ENCODE results near the gene KRTAP5-6. TPM values are rescaled to one million over a fixed set of nuclear protein-coding genes. Genes with fewer than 3 reads are reported as not detected.

KRTAP5-6 gene
- total RNA-seq, 6 experiments from 2014 or later = not detected

DNA sequence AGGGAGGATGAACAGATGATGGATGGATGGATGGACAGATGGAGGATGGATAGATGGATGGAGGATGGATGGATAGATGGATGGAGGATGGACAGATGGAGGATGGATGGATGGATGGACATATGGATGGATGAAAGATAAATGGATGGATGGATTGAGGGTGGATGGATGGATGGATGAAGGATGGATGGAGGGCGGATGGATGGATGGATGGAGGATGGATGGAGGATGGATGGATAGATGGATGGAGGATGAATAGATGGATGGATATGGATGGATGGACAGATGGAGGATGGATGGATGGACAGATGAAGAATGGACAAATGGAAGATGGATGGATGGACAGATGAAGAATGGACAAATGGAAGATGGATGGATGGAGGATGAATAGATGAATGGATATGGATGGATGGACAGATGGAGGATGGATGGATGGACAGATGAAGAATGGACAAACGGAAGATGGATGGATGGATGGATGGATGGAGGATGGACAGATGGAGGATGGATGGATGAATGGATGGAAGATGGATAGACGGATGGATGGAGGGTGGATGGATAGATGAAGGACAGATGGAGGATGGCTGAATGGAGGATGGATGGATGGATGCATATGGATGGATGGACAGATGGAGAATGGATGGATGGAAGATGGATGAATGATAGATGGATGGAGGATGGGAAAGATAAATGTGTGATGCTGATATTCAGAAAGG is 46.0 kb downstream of the KRTAP5-6 start:
- Mint-ChIP-seq H3K27me3 (ENCODE audit: insufficient read depth) (peaks cover 24% of the 10 kb centered on the region), H3K4me1 (ENCODE audit: low read depth) (no peaks in the 10 kb centered on the region), H3K27ac (no peak overlapping the region), H3K36me3 (ENCODE audit: low read depth) (peaks cover 7% of the 10 kb centered on the region), H3K9me3 (peaks cover 11% of the 10 kb centered on the region), H3K4me3 (no peak overlapping the region)
- TF ChIP-seq, protein P1, sequence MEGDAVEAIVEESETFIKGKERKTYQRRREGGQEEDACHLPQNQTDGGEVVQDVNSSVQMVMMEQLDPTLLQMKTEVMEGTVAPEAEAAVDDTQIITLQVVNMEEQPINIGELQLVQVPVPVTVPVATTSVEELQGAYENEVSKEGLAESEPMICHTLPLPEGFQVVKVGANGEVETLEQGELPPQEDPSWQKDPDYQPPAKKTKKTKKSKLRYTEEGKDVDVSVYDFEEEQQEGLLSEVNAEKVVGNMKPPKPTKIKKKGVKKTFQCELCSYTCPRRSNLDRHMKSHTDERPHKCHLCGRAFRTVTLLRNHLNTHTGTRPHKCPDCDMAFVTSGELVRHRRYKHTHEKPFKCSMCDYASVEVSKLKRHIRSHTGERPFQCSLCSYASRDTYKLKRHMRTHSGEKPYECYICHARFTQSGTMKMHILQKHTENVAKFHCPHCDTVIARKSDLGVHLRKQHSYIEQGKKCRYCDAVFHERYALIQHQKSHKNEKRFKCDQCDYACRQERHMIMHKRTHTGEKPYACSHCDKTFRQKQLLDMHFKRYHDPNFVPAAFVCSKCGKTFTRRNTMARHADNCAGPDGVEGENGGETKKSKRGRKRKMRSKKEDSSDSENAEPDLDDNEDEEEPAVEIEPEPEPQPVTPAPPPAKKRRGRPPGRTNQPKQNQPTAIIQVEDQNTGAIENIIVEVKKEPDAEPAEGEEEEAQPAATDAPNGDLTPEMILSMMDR (IDR thresholded peaks at IDR 0.05) = no peak
- no peak for DNase-seq

DNA sequence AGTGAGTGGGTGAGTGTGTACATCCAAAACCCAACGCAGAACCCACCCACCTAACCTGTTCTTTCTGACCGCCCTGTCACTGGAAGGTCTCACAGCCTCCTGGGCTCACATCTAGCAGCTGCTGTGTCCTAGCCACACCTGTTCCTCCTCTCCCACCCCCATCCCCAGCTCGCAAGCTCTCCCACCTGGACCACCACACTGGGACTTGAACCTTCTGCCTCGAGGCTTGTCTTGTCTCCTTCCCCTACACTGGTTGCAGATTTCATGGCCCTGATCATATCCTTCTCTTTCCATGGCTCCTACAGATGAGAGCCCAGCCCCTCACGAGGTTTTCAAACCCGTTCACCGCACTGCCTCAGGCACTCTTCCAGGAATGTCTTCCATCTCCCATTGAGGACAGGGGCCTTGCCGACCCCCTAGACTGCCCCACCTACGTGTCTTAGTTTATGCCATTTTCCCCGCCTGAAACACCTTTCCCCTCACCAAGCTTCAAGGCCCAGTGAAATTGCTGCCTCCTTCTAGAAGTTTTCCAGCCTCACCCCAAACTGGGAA is 46.7 kb downstream of the KRTAP5-6 start:
- H3K4me1 Mint-ChIP-seq (ENCODE audit: low read depth) = no peaks in the 10 kb centered on the region
- DNase-seq = no peak
- H3K27me3 Mint-ChIP-seq (ENCODE audit: insufficient read depth) = peaks cover 21% of the 10 kb centered on the region
- H3K4me3 Mint-ChIP-seq = no peak overlapping the region
- peaks cover 5% of the 10 kb centered on the region for H3K9me3 Mint-ChIP-seq
- H3K36me3 Mint-ChIP-seq (ENCODE audit: low read depth) = peaks cover 6% of the 10 kb centered on the region
- H3K27ac Mint-ChIP-seq = no peak overlapping the region
- TF ChIP-seq, protein P1 (IDR thresholded peaks at IDR 0.05) = no peak

DNA sequence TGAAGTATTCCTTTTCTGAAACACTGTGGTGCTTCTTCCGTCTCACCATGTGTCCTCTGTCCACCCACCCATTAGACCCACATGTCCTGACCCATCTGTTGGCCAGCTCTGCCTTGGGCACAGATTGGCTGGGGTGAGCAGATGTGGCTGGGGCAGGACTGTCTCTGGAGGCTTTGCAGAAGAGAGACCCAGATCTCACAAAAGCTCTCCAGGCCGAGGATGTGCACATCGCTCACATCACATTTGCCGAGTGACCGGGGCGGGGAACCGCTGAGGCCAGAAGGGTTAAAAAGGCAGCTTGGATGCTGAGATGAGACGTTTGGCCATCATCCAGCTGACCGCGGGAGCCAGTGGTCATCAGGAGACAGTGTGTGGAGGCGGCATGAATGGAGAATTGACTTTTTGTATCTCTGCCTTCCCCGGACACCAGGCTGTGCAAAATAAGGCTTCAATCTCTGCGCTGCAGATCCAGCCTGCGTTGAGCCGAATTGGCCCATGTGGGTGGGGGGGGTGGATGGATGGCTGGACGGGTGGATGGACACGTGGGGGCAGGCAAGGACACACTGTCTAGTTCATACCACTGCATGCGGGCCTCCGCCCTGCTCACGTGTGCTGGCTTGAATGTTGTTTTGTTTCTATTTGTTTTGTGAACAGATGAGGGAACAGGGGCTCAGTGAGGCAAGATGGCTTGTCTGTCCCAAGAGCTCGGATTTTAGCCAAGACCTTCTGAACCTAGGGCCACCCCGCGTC is 47.3 kb downstream of the KRTAP5-6 start:
- no peak overlapping the region for H3K4me3 Mint-ChIP-seq
- peaks cover 6% of the 10 kb centered on the region for H3K36me3 Mint-ChIP-seq (ENCODE audit: low read depth)
- no peak for DNase-seq
- H3K9me3 Mint-ChIP-seq = peaks cover 5% of the 10 kb centered on the region
- no peak overlapping the region for H3K27ac Mint-ChIP-seq
- H3K27me3 Mint-ChIP-seq (ENCODE audit: insufficient read depth) = peaks cover 18% of the 10 kb centered on the region
- TF ChIP-seq, protein P1 (IDR thresholded peaks at IDR 0.05) = no peak
- H3K4me1 Mint-ChIP-seq (ENCODE audit: low read depth) = no peaks in the 10 kb centered on the region; the same call in 1 of the 2 replicates

DNA sequence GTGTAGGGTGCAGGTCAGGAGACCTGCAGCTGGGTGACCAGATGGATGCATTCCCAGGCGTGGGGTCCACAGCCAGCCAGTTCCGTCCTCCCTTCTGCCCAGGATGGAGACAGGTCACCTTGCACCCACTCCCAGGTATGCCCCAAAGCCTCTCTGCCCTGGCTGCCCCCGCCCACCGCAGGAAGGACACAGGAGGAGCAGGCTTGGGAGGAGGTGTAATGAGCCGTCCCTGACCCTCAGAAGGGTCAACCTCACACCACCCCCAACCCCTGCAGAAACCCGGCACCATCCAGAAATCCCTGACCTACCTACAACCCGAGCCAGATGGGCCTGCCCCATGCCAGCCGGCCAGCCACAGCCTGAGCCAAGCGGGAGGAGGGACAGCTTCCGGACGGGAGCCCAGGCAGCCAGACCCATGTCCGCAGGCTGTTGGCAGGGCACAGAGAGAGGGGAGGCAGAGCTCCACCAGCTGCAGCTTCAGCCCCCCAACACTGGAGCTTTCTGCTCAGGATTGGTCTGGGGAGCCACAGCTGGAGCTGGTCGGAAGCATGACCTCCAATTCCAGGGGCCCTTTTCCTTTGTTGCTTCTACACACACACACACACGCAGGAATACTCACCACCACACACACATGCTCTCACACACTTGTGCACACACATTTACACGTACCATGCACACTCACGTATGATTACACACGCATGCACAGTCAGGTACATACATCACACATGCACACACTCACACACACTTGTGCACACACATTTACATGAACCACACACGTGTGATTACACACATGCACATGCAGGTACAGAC is 48.1 kb downstream of the KRTAP5-6 start:
- peaks cover 6% of the 10 kb centered on the region for H3K36me3 Mint-ChIP-seq (ENCODE audit: low read depth)
- no peak overlapping the region for H3K4me3 Mint-ChIP-seq
- peaks cover 5% of the 10 kb centered on the region for H3K9me3 Mint-ChIP-seq
- DNase-seq = no peak
- TF ChIP-seq, protein P1 (IDR thresholded peaks at IDR 0.05) = no peak
- H3K27me3 Mint-ChIP-seq (ENCODE audit: insufficient read depth) = peaks cover 17% of the 10 kb centered on the region
- no peak overlapping the region for H3K27ac Mint-ChIP-seq
- peaks cover 8% of the 10 kb centered on the region for H3K4me1 Mint-ChIP-seq (ENCODE audit: low read depth)

DNA sequence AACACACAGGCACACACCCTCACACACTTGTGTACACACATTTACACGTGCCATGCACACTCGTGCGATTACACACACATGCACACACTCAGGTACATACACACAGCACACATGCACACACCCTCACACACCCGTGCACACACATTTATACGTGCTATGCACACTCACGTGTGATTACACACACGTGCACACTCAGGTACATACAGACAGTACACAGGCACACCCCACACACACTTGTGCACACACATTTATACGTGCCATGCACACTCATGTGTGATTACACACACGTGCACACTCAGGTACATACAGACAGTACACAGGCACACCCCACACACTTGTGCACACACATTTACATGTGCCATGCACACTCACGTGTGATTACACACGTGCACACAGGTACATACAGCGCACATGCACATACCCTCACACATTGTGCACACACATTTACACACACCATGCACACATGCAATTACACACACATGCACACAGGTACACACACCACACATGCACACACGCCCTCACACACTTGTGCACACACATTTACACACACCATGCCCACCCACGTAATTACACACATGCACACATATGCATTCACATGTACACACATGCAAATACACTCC is 48.8 kb downstream of the KRTAP5-6 start:
- no peak for DNase-seq
- Mint-ChIP-seq H3K4me3 (no peak overlapping the region), H3K36me3 (ENCODE audit: low read depth) (peaks cover 6% of the 10 kb centered on the region), H3K27me3 (ENCODE audit: insufficient read depth) (peaks cover 16% of the 10 kb centered on the region), H3K4me1 (ENCODE audit: low read depth) (peaks cover 14% of the 10 kb centered on the region), H3K27ac (no peak overlapping the region), H3K9me3 (peaks cover 5% of the 10 kb centered on the region)
- TF ChIP-seq, protein P1 (IDR thresholded peaks at IDR 0.05) = no peak

Measured in HFFc6 (cell line).